Smooth muscle cell of the brain vasculature (primary cell): Measurements from ENCODE around the gene PRPF31.
A peak's percentile ranks its signal among the peaks of the same experiment; 100 is the strongest.

Source experiments
- DNase-seq: peaks from one replicate; pipeline ENCODE4 v3.0.0-alpha.2; 2012; ENCODE audit warnings: low read depth, low spot score

The PRPF31 gene

DNA sequence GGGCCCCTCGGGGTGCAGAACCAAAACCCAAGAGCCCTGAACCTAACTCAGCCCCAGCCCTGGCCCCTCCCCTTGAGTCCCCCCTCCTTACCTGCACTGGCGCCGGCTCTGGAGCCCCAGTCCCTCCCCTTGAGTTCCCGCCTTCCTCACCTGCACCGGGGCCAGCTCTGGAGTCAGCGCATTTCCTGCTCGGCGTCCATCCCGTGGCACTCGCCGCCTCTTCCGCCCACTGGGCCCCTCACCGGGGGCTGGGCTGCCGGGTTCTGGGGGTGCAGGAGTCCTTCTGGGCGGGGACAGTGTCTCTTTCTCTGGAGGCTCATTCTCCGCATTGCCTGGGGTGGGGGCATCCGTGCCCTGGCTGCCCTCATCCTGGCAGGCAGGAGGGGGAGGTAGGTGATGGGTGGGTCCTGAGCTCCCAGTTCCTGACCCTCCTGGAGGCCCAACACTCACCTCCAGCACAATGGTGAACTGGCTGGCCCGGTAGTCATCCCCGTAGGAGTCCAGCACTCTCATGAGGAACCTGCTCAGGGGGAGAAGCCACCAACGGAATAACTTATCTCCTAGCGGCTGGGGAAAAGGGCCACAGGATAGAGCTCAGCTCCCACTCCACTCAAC is 7.6 kb upstream of the PRPF31 start:
- no peak for DNase-seq

DNA sequence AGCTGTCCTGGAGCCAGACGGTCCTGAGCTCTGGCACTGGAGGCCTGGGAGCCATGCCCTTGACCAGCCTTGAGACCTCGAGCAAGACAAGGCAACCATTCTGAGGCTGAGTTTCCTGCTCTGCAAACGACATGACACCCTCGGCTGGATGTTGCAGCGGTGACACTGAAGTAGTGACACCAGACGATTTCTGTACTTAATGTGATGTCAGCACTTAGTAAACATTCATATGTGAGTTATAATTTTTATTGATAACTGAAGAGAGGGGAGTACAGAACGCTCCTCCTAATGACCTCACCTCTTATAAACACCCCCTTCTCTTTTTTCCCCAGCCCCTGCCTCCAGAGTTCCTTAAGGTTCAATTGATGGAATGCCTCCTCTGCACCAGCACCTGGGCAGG is 7.1 kb upstream of the PRPF31 start:
- DNase-seq = no peak

DNA sequence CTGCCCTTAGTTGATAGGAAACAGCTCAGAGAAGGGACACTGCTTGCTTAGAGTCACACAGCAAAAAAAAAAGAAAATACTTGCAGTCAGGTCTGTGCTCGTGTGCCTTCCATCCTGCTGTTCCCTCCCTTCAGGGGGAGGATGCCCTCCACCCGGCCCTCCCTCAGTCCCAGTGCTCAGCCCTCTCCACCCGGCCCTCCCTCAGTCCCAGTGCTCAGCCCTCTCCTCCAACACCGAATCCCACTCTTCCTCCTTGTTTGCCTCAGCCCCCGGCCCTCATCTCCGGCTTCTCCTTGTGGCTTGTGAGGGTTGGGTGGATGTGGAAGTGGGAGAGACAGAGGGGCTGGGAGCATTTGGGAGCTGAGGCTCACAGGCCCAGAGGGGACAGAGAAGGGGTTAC is 5.9 kb upstream of the PRPF31 start:
- no peak for DNase-seq

DNA sequence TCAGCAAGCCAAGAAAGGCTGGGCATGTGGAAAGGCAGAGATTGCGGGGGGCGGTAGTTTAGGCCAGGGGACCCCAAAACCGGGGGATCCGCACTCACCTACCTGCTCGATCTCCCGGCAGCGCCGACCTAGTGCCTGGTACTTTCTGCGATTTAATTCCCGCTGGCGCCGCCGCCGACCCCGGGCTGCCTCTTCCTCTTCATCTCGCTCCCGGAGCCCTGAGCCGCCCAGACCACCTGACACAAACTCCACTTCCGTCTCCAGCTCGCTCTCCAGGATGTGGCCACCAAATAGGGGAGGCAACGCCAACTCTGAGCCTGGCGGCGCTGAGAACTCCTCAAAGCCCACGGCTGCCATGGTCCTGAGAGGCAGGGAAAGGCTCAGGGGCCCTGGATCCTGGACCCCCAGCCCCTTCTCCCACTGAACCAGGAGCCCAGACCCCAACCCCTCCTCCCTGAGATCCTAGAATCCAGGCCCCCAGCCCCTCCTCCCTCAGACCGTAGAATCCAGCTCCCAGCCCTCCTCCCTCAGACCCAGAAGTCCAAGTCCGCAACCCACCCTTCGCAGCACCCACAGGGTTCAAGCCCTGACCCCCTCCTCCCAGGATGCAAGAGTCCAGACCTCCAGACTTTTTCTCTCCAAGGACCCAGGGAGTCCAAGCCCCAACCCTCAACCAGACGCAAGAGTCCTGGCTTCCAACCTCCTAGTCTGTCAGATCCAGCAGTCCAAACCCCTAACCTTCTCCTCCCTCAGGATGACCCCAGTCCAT is 1.0 kb upstream of the PRPF31 start:
- no peak for DNase-seq

DNA sequence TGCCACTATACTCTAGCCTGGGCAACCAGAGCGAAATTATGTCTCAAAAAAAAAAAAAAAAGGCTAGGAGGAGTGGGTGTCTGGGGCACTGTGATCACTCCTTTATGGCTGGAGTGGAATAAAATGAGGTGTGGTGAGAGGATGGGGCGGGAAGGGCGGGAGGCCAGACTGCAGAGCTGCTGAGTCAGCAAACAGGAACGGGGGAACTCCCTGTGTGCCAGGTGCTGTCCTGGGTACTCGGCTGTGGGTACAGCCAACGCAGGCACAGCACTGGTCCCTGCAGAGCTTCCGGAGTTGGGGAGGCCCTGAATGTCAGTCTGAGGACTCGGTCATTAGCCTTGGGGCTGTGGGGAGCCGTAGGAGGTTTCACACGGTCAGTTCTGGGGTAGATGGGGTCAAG is 5.7 kb downstream of the PRPF31 start:
- DNase-seq = no peak

DNA sequence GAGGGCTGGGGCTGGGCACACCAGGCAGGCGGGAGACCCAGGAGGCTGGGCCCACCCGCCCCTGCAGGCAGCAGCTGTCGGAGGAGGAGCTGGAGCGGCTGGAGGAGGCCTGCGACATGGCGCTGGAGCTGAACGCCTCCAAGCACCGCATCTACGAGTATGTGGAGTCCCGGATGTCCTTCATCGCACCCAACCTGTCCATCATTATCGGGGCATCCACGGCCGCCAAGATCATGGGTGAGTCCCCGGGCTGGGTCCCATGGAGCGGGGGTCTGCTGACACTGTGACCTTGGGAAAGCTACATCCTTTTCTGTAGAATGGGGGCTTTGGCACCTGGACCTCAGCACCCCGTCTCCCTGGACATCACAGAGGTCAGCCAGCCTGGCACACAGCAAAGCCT is 8.1 kb downstream of the PRPF31 start:
- no peak for DNase-seq

DNA sequence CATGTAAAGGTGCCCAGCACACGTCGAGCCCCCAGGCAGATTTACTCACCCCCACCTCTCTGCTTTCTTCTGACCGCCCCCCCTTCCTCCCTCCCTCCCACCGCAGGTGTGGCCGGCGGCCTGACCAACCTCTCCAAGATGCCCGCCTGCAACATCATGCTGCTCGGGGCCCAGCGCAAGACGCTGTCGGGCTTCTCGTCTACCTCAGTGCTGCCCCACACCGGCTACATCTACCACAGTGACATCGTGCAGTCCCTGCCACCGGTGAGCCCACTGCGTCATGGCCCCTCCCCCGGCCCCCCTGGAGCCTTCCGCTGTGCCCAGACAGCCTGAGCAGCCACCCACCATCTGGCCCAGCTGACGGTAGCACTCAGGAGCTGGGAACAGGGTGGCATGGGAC is 8.8 kb downstream of the PRPF31 start:
- no peak for DNase-seq

DNA sequence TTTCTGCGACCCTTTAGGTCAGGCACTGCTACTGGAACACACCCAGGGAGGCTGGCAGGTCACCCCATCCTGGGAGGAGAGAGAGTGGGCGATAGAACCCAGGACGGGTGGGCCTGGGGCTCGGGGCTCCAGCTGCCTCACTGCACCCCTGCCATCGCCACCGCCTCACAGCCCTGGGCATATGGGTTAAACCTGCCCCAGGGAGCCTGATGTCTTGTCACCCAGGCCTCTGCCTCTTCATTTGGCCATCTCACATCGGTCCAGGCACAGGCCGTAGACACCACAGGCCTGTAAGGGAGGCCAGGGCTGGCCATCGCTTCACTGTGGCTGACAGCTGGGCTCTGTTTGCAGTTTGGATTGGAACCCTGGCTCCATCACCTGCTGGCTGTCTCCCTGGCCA is 10.2 kb downstream of the PRPF31 start:
- no peak for DNase-seq

DNA sequence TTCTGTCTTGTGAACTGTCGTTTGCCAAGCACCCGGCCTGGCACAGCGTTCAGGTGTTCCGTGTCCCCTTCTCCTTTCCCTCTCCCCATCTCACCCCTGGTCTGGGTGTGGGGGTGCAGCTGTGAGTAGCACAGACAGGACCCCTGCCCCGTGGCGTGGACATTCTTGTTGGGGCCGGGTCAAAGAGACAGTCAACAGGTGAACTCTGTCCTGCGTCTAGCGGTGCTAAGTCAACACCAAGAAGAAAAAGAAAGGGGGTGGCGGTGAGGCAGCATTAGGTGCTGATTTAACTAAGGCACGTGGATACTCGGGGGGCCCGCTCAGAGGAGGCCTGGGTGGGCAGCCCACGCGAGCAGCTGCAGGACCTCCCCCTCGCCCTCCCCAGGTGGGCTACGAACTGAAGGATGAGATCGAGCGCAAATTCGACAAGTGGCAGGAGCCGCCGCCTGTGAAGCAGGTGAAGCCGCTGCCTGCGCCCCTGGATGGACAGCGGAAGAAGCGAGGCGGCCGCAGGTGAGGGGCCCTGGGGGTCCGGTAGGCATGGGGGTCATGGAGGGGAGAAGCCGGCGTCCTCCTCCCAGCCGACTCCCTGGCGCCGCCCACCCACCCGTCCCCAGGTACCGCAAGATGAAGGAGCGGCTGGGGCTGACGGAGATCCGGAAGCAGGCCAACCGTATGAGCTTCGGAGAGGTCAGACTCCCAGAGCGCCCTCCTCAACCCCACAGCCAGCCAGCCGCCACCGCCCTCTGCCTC is 12.3 kb downstream of the PRPF31 start:
- no peak for DNase-seq

DNA sequence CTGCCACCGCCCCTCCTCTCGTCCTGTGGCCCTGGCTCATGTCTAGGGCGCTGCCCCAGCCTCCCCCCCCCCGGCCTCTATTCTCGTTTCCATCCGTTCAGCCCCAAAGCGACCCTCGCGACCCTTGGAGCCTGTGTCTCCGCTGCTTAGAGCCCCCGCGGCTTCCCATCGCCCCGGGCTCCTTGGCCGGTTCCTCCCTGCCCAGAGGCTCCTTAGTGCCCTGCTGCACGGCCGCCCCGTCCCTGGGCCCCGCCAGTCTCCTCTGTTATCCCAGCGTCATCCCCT is 12.8 kb downstream of the PRPF31 start:
- no peak for DNase-seq

DNA sequence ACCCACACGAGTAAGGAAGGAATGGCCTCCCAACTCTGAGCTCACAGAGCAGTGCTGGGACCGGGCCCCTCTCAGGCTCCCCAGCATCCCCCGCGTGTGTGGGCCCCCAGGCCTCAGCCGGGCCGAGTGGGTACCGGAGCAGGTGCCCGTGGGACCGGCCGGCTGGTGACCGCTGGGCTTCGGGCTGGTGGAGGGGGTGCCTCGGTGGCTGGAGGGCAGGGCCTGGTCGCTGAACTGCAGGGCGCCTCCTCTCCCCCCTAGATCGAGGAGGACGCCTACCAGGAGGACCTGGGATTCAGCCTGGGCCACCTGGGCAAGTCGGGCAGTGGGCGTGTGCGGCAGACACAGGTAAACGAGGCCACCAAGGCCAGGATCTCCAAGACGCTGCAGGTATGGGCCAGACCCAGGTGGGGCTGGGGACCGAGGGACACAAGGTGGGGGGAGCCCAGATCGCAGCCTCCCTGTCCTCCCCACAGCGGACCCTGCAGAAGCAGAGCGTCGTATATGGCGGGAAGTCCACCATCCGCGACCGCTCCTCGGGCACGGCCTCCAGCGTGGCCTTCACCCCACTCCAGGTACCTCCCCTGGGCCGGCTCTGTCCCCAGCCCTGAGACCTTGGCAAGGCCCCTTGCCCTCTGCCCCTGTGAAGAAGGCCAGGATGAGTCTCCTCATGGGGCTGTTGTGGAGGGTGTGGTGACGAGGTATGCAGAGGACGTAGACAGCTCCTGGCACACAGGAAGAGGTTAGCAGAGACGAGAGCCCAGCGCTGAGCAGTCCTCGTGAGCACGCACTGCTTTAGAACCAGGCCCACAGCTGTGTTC is 13.5 kb downstream of the PRPF31 start:
- DNase-seq = no peak

DNA sequence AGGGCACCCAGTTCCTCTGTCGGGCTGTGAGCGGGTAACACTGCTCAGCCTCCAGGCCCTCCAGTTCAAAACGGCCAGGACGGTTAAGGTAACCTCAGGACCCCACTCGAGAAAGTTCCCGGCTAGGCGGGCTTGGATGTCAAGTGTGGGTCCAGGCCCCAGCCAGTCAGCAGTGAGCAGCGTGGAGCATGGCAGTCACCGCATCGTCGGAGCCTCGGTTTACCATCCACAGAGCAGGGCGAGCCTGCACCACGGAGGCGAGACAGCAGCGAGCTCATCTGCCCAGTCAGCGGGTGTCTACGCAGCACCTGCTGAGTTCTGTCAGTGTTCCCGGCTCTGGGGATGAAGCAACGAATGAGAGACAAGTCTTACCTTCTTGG is 14.1 kb downstream of the PRPF31 start:
- DNase-seq = no peak

DNA sequence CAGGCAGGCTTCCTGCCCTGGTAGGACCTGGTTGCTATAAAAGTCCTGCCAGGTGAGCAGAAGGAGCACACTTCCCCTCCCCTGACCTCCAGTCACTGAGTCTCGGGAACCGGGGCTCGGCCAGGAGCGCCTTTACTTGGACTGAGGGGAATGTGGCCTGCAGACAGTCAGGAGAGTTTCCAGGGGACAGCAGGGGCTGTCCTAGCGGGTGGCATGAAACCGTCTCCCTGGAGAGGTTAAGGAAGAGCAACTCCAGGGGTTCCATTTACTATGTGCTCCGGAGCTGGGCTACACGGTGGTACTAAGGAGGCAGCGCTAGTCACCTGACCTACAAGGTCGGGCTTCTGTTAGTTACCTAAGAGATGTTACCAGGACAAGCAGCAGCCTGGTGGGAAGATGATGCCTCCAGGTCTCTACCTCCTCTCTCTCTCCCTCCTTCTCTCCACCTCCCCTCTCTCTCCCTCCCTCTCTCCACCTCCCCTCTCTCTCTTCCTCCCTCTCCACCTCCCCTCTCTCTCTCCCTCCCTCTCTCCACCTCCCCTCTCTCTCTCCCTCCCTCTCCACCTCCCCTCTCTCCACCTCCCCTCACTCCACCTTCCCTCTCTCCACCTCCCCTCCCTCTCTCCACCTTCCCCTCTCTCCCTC is 17.9 kb downstream of the PRPF31 start:
- no peak for DNase-seq

DNA sequence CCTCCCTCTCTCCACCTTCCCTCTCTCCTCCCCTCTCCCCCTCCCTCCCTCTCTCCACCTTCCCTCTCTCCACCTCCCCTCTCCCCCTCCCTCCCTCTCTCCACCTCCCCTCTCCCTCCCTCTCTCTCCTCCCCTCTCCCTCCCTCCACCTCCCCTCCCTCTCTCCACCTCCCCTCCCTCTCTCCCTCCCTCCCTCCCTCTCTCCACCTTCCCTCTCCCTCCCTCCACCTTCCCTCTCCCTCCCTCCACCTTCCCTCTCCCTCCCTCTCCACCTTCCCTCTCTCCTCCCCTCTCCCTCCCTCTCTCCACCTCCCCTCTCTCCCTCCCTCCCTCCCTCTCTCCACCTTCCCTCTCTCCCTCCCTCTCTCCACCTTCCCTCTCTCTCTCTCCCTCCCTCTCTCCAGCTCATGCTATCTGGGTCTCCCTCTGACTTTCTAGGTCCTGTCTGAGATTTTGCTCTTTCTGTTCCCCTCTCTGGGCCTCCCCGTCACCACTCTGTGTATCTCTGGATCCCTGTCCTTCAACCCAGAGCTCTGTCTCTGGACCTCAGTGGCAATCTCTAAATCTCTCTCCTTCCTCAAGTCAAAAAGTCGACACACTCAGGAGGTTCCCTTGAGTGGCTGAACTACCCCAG is 18.5 kb downstream of the PRPF31 start:
- no peak for DNase-seq

DNA sequence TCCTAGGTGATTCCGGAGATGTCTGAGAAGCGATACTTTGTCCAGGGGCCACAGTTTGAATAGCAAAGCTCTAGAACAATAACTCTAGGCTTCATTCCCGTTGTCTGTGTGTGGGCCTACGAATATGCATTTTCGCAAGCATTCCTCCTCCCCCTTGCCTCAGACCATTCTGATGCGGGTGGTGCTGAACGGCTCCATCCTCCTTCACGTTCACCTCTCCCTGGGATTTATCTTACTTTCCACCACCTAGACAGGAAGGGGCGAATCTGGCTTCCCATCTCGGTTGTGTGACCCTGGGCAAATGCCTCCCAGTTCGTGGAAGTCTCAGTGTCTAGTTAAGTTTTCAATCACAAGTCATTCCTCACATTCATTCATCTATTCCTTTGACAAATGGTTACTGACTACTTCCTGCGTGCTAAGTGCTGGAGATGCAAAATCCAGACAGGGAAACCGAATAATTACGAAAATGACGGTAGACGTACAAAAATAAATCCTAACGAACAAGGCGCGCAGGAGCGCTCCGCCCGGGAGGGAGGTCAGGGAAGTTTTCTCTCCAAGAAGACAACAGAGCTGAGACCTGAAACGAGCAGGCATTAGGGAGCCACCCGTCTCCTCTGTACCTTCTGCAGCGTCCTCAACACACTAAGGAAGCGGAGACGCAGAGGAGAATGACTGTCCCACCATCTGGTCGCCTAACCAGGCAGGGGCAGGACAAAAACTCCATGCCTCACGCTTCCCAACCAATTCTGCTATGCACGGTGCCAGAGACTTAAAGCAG is 20.7 kb downstream of the PRPF31 start:
- no peak for DNase-seq

DNA sequence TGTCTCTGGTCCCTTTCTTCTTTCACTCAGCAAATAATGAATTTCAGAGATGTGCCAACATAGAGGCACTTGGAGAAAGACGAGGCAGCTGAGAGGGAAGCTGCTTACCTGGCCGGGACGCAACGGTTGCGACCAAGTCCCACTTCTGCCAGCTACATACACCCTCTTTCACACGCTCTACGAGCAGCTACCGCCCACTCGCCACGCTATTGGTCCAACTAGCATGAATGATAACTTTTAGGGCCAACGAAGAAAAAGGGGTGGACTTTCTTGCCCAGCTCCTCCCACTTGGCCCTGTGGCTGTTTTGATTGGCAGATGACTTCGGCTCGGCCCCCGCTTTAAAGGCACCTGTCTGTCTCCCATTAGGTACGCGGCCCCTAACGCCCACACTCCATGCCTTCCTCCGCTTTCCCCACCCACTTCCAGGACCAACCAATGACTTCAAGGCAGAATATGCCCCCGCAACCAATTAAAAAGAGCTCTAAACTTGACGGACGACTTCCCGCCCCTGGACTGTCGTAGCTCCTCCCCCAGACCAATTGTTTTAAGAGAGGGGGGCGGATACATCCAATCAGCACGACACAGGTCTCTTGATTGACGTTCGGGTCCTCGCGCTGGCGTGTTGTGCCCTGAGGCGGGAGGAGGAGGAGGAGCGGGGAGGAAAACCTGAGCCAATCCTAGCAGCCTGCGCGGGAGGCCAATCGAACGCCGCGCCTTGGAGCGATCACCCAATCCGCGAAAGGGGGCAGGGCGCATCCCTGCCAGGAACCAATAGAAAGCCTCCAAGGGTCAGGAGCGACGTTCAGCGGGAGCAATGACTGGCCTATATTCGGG is 21.5 kb downstream of the PRPF31 start:
- DNase-seq = peak; percentile 100

DNA sequence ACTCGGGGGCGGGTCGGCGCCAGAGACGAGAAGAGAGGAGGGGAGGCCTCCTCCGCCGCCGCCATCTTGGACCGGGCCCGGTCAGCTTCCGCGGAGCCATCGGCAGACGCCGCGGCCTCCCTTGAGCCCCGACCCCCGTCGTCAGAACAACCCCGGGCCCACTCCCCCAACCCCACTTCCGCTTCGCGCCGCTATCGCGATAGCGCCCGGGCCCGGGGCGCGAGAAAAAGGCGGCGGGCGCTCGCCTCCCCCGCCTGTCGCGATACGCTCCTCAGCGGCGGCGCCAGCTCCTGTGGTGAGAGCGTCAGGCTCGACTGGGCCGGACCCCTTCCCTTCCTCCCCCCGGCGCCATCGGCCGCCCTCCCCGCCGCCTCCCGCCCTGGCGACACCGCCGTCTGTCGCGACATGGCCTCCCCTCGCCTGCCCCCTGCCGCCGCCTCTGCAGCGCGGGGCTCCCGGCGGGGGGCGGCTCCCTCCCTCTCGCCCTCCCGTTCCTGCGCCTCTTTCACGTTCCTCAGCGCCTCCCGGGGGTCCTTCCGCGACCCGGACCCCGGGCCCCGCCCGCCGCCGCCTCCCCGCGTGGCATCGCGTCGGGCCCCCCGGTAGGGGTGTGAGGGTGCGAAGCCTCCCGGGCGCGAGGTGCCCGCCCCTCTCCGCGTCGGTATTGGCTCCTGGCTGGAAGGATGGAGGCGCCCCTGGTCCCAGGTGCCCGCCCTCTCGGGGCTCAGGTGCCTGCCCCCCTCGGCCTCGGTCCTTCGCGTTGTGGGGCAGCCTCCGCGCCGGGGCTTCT is 22.3 kb downstream of the PRPF31 start, which contains the start of gene CNOT3:
Gene CNOT3 (plus strand): TSS at position 64 of the 790 bp plus-strand sequence. CDS start 5,217 bp downstream, outside the sequence.
- no peak for DNase-seq

DNA sequence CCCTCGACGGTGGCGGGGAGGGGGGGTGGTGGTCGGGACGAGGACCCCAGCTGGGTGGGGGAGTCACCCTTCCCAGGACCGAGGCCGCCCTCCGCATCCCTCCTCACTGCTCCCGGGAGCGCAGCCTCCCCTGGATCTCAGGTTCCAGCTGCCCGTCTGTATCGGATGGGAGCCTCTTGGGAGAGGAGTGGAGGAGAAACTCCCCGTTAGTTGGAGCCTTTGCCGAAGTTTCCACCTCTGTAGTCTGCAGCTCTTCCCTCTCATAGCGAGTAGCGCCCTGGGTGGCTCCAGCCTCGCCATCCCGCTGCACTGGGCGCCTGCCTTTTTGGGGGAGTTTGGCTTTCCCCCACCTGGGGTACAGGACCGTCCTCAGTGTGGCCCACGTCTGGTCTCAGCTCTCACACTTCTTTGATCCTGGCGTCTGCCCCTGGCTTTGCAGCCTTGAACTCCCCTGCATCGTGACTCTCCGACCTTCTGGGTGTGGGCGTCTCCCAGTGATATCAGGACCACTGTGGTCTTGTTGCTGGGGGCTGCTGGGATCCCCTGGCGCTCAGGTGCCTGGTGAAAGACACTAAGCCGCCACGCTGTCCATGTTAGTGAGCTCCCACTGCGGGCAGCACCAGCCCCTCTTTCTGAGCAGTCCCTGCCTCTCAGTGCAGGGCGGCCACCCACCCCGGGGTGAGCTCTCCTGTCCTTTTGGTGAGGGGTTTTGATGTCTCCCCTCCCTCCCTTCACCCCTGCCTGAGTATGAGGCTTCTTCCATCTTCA is 23.1 kb downstream of the PRPF31 start:
- DNase-seq = no peak
